GM21515 (cell line): Measurements from ENCODE around the gene BCORL1.

Experiments used
- ATAC-seq: cut with Tn5 transposase; IDR thresholded peaks from one replicate; pipeline ENCODE4 v1.9.1; 2021; ENCODE audit not compliant: unreplicated experiment

The BCORL1 gene

GRCh38 chrX:130091980-130092522 lies 109.6 kb downstream of the BCORL1 start:
- peak; percentile 99 for ATAC-seq

- ATAC-seq, result no peak
Measured at GRCh38 chrX:130093271-130093670, 110.8 kb downstream of the BCORL1 start.

GRCh38 chrX:130094696-130095095 lies 112.3 kb downstream of the BCORL1 start:
- ATAC-seq, result no peak

- no peak for ATAC-seq
Measured at GRCh38 chrX:130095249-130096030, 113.0 kb downstream of the BCORL1 start.

- no peak for ATAC-seq
Measured at GRCh38 chrX:130097507-130098209, 115.2 kb downstream of the BCORL1 start.

- no peak for ATAC-seq
Measured at GRCh38 chrX:130098210-130098552, 115.7 kb downstream of the BCORL1 start.

GRCh38 chrX:130100180-130100579 lies 117.7 kb downstream of the BCORL1 start:
- no peak for ATAC-seq

GRCh38 chrX:130103605-130104004 lies 121.2 kb downstream of the BCORL1 start:
- ATAC-seq, result no peak

- ATAC-seq, result no peak
Measured at GRCh38 chrX:130105244-130105643, 122.8 kb downstream of the BCORL1 start.

- no peak for ATAC-seq
Measured at GRCh38 chrX:130106071-130106470, 123.6 kb downstream of the BCORL1 start.
